HG03097 (cell line): Measurements from ENCODE around the gene NLGN4Y.

Experiments used
- ATAC-seq: cut with Tn5 transposase; IDR thresholded peaks from one replicate; pipeline ENCODE4 v1.9.1; 2021; ENCODE audit not compliant: unreplicated experiment, low FRiP score

The NLGN4Y gene

DNA sequence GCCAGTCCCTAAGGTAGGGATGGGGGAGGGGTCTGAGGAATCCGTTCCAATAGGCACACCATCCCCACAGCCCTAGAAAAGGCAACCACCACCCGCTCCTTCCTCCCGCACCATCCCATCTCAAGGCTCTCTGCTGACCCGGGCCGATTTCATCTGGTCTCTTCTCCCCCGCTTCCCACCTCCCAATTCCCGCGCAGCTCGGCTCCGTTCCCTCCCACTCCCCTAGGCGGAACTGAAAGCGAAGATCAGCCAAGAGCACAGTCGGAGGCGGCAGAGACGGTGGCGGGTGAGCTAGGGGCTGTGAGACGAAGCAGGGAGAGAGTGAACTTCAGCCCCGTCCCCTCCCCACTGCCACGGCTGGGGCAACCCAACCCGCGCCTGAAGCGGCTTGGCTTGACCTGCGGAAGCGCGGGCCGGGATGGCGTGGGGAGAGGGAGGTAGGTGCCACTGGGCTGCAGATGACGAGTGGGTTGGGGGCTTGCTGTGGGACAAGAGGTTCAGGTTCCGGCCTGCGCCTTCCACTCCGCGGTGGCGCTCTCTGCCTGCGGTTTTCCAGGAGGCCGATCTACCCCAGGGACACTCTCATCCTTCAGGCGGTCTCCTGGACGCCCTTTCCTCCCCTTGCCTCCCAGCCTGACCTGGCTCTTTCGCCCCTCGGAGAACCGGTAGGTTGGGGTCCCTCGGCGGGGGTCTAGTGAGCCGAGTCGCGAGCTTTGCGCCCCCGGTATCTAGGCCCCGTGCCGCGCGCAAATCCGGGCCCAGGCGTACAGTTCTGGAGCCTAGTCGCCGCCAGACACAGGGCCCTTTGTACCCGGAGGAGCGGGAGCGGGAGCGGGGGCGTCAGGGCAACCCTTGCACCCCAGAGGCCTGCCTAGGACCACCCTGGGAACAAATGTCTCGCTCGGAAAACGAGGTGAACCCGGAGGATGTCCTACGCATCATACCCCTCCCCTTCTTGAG is at the start of gene NLGN4Y:
NLGN4Y (plus strand) TSS at position 258 of the 960 bp plus-strand sequence. CDS start 97,591 bp downstream, outside the sequence.
- no peak for ATAC-seq

DNA sequence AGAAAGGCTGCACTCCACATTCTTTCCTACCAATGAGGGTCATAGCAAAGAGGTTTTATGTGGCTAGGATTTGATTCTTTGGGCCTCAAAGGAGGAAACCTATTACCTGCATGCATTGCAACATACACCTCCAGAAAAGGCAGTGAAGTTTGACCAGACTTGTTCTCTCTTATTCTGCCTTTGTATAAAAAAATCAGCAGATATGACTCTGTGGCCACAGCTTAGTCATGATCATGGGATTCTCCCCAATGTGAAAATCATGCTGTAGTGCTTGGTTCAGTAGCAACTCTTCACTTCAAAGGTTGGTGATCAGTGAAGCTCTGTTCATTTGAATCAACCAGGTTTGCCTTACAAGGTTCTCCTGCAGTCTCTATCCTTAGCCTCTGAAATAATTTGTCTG is 38.4 kb upstream of the NLGN4Y start:
- no peak for ATAC-seq

DNA sequence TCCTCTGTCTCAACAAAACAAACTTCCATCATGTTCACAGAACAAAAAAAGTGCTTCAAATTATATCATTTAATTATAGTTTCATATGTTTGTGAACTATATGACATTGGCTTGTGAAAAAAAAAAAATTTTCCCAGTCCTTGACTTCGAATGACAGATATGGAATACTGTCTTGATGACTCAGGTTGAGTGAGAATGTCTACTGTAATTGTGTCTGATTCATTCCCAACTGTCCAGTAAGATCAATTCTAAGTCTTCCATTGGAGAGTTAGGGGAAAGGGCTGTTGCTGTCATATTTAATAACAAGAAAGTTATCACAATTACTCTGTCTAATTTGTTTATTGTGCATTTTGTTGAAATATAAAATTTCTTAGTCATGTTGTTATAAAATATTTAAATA is 34.1 kb upstream of the NLGN4Y start:
- no peak for ATAC-seq

DNA sequence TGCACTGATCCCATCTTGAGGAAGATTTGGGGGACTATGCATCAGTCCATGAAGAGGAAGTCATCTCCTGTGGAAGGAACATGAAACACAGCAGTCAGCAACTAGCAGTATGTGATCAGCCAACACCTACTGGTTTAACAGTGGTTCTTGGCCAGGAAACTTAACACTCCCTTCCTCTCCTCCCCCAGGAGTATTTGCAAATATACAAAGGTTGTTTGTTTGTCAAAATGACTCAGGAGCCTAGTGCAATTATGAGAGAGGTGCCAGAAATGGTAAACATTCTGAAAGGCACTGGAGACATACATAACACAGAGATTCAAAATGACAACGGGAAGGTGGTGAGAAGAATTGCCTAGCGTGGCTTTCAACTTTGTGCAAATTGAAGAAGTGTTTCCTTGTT is 26.3 kb upstream of the NLGN4Y start:
- no peak for ATAC-seq

DNA sequence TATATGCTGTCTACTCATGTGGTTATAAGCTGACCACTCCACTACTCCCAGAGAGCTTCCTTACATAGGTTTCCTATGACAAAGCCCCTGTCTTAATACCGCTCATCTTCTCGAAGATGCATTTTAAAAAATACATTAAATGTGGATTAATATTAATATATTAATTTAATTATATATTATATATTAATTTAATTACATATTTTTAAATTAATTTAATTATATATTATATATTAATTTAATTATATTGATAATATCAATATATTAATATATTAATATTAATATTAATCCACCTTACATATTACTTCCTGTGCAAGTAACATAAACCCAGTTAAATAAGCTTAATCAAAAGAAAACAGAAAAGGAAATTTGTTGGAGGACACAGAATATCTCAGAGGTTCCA is 19.7 kb upstream of the NLGN4Y start:
- ATAC-seq = no peak

DNA sequence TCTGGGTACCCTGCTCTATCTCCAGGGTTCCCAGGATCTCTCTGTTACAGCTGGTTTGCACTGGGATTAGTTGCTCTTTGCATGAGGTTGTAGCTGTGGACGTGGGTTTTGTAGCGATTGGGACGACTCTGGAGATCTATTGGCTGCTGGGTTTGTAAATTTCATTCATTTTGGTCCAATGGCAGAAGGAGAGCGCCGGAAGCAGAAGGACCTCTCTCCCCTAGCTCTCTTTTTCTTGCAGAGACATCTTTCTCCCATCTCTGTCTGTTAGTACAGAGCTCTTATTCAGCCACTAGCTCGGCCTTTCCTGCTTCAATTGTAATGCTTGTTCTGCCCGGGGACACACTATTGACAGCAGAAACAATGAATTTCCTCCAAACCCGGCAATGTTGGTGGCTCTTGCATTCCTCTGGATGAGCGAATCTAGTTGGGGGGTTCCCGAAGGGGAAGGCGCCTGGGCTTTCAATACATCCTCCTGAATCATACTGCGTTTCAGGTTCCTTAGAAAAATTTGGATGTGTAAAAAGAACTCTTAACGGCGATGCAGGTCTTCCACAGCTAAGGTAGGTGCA is 1.9 kb upstream of the NLGN4Y start:
- no peak for ATAC-seq

DNA sequence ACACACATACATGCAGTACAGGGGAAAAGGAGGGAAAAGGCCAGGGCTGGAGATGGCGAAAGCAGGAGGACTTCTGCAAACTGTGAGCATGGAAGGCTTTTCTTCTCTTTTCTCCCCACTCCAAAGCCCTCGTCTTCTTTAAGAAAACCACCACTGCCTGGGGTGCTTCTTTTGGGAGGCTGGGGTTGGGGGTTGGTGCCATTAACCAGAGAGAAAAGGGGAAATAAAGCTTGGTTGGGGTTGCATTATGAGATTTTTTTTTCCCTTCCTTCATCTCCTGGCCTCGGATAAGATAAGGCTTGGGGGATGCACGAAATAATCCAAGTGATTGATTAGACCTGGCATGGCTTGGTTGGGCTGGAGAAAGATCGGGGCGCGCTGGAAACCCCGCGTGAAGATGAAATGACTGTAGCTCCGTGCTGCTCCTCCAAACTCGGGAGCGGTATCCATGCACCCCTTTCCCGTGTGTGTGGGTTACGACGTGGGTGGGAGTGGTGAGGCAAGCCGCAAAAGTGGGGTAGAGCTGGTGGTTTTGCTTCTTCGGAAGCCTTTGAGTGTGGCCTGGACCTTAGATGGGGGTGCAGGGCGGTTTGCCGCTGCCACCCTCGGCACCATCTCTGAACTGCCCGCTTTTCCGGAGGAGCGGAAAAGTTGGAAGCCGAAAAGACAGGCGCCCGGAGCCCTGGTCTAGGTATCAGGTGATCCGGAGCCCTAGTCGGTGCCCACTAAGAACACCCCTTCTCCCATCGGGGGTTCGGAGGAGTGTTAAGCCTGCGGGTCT is 648 bp upstream of the NLGN4Y start:
- no peak for ATAC-seq

DNA sequence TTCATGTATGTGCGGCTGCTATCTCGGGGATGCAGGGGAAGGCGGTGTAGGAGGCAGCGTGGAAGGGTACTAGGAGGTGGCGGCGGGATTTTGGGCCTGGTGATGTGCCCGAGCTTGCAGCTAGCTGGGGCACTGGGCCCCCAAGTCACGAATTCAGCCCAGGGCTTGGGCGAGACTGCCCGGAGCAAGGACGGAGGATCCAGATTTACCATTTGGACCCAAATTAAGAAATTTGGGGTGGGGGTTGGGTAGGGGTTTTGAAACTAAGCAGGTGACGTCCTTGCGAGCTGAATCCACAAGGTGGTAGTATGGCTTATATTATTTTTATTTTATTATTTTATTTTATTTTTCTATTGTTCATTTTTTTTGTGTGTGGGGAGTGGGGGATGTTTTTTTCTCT is 986 bp downstream of the NLGN4Y start:
- ATAC-seq = no peak

DNA sequence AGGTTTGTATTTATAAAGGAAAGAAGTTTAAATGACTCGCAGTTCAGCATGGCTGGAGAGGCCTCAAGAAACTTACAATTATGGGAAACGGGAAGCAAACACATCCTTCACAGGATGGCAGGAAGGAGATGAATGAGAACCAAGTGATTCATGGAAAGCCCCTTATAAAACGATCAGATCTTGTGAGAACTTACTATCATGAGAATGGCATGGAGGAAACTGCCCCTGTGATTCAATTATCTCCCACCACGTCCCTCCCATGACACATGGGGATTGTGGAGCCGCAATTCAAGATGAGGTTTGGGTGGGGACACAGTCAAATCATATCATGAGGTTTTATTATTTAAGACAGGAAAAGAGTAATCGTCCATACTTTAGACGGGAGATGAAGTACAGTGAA is 4.0 kb downstream of the NLGN4Y start:
- no peak for ATAC-seq

DNA sequence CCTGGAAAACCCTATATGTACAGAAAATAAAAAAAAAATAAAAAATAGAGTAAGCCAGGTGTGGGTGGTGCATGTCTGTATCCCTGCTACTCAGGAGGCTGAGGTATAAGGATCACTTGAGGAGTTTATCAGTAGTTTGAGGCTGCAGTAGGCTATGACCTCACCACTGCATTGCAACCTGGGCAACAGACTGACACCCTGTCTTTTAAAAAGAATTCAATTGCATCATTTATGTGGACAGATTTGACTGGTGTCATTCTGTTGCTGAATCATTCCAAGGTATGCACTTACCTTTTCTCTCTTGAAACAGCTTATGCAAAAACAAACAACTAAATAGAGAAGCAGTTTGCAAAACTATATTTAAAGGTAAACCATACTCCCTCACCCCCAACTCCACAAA is 12.4 kb downstream of the NLGN4Y start:
- no peak for ATAC-seq

DNA sequence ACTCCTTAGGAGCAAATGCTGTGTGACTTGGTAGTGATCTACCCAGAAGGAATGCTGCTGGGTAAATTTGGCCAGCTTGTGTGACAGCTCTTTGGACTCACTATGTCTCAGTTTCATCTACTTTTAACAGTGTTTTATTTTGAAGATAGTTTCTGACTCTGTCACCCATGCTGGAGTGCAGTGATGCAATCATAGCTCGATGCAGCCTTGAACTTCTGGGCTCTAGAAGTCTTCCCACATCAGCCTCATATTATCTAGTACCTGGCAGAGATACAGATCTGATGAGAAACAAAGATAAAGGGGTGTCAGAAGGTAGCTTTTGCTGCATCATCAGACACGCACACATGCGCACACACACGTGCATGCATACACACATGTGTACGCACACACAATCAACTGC is 19.2 kb downstream of the NLGN4Y start:
- no peak for ATAC-seq

DNA sequence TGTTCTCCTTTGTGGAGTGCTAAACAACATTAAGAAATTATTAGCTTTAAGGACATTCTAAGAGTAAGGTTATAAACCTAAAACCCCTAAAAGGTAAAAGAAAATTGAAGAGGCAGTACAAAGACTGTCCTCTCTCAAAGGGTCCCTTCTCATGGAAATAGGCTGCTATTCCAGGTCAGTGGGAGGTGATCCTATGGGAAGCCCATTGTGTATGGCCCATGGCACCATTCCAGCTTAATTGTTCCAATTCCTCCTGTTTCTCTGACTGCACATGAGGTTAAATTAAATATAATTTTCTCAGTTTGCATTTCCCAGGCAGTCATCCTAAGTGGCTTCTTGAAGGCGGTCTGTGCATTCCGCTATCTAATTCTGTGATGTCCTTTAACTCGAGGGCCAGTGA is 57.0 kb downstream of the NLGN4Y start:
- no peak for ATAC-seq

DNA sequence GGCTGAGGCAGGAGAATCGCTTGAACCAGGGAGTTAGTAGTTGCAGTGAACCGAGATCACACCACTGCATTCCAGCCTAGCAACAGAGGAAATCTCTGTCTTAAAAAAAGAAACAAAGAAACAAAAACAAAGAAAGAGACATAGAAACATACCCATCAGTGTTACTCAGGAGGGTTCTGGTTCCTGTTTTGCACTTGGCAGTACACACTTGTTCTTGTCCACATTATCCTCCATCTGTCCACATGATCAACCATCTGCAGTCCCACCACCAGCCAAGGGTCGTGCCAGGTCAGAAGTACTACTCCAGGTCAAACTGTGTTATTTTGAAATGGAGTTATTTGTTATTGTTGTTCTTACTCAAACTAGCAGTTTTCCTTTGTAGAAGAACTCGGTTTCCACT is 62.4 kb downstream of the NLGN4Y start:
- no peak for ATAC-seq

DNA sequence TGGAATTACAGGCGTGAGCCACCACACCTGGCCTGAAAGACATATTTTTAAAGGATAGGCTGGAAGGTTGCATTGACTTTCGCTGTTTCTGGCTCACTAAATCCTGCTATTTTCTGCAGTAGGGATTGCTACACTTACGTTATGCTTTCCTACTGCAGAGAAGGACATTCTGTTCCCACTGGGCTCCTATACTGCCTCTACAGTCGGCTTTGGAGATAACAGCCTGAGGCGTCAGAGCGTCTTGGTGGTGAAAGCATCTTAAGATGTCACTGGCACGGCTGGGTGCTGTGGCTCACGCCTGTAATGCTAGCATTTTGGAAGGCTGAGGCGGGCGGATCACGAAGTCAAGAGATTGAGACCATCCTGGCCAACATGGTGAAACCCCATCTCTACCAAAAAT is 77.0 kb downstream of the NLGN4Y start:
- ATAC-seq = no peak

DNA sequence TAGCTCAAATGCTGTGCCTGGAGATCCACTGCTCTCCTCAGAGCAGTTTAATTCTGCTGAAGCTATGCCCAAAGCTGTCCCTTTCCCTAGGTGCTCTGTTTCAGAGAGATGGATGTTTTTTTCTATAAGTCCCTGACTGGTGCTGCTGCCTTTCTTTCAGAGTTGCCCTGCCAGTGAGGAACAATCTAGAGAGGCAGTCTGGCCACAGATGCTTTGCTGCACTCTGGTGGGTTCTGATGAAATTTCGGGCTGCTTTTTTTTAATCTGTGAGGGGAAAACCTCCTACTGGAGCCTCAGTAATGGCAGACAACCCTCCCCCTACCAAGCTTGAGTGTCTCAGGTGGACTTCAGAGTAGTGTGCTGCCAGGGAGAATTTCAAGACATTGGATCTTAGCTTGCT is 93.3 kb downstream of the NLGN4Y start:
- no peak for ATAC-seq

DNA sequence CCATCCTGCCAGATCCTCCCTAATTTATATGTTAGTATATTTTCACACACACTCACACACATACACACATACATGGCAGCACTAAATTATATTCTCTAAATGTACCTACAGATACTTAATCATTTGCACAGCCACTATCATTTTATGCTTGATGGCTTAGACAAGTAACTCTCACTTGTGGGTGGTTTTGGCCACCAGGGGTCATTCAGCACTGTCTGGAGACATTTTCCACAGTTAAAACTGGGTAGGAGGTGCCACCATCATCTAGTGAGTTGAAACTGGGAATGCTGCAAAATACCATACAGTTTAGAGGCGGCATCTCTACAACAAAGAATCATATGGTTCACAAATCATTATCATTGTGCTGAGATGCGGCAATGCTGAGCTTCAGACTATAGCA is 94.2 kb downstream of the NLGN4Y start:
- ATAC-seq = no peak

DNA sequence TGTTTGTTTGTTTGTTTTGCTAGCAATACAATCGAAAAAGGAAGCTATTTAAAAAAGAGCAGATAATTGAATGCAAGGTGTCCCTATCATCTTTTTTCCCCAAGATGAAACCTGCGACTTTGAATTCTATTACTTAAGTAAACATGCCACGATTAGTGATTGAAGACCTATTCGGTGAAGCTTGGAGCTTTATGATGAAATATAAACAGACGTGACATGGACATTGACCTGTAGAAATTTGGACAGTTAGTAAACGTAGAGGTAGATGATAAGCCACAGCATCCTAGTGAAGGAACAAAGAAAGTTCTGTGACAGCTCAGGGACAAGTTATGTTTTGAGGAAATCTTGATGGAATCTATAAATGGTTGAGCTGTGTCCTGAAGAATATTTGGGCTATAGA is 103.9 kb downstream of the NLGN4Y start:
- ATAC-seq = no peak

DNA sequence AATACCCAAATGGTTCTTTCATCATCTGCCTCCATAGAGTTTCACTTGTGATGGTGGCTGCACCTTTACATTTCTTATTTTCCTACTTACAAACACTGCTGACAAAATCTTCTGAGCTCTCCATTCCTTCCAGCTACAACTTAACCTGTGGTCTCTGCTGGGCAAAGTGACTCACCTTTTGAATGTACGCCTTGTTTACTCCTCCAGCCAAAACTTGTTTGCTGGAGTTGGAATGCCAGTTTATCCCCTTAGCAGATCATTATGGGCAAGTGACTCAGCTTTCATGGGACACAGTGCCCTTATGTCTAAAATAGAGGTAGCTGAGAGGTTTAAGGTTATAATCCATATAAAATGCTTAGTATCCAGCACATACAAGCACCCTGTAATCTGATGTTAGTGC is 107.3 kb downstream of the NLGN4Y start:
- ATAC-seq = no peak

DNA sequence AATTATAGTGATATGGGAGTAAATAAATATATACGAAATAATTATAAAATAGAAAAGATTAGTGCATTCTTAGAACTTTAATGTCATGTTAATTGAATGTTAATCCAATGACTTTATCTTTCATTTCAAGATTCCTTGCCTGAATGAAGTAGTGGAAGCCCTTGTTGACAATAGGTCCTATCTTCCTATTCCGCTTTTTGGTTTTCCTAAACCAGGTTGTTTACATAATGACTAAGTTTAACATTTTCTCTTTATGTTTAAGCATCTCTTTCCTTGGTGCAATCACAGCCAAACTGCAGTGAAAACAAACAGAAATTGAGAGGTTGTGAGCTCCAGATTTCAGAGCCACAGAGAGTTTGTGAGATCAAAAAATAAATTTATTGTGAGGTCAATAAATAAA is 109.4 kb downstream of the NLGN4Y start:
- no peak for ATAC-seq

DNA sequence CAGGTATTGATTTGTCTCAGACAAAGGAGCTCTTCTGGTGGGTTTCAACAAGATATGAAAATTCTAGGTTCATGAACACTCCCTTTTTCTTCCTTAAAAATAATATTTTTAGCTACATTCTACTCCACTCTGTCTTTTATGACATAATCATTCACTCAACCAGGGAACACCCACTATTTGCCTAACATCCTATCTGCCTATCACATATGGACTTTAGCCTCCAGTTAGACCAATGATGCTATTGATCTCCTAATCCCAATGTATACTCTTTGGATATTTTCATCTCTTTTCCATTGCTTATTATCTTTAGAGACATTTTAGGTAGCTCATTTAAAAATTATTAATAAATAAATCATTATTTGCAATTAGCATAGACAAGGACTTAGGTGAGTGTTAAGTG is 110.6 kb downstream of the NLGN4Y start:
- no peak for ATAC-seq

DNA sequence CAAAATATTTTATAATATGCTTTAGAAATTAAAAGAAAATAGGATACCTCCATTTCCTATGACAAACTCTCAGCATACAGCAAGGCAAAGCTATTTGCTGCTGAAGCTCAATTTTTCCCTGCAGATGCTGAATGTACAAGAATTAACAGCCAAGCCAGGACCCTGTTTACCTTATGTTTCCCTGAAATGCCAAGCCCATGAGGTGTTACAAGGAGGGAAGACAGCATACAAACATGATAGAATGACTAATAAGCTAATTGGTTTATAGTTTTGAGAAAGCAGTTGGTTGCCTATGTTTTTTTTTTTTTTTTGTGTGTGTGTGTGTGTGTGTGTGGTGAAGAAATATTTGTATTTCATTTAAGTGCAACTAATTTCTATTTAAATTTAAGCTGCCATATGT is 113.2 kb downstream of the NLGN4Y start:
- no peak for ATAC-seq
